Activated T-helper 1 cell treated with Interleukin-2 at 50 U/mL for 16 hours (primary cell): ENCODE measurements around the gene RNF214.

ENCODE experiments used
- DNase-seq: peaks from one replicate; pipeline ENCODE4 v3.0.0-alpha.2; 2020; ENCODE audit warnings: low read depth

RNF214 gene

GRCh38 chr11:117282956-117283355, 50.5 kb downstream of the RNF214 start:
- no peak for DNase-seq

DNA sequence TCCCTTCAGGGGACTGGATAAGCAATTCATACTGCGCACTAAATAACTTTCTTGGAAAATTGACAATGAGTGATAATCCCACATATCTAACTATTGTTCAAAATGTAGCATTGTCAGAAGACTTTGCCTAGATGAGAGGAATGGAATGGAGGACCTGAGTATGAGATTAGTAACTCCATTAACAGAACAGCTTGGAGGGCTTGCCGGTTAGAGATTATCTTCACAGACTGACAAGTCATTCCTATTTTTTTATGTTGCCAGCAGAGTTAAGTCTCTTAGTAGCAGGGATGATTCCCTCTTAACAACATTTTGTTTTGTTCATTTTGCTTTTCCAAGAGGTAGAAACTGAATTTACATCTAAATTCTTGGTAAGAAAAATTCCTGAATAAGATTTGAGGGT, 51.6 kb downstream of the RNF214 start:
- DNase-seq, result no peak

- DNase-seq, result no peak
Measured at GRCh38 chr11:117286588-117286987, 54.1 kb downstream of the RNF214 start.

DNA sequence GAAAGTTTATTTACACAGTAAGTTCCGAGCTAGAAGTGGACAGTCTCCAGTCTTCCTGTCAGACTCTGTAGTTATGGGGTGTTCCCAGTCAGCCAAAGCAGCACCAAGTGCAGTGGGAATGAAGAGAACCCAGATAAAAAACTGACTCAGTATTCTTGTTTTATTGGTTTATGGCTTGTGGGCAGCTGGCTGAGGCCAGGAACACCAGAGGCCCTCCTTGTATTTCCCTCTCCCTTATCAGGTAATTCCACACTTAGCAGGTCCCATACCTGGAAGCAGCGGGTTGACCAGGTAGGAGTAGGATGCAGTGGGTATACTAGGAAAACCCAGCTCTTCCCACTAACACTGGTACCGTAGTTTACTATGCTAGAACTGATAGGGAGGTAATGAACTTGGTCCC, 55.2 kb downstream of the RNF214 start:
- no peak for DNase-seq

DNA sequence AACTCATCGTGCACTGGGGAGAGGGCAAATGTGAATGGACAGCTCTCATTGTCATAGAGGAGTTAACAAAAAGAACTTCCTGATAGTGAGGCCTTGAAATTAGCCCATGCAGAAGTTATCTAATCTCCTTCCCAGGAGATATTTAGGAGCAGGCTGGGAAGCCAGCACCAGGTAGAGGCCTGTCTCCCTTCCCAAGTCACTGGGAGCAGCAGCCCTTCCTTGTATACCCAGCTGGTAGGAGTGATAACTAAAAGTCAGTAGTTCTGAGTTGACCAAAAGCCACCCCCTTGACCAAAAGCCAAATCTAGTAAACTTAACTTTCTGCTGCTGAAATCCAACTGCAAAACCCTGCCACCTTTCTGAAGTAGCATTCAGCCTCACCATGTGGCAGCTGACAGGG, 57.3 kb downstream of the RNF214 start:
- DNase-seq, result no peak

GRCh38 chr11:117290809-117291396, 58.4 kb downstream of the RNF214 start, which contains the start of gene BACE1-AS:
Gene BACE1-AS, plus strand, starts transcription at chr11:117291346.
- DNase-seq, result no peak

DNA sequence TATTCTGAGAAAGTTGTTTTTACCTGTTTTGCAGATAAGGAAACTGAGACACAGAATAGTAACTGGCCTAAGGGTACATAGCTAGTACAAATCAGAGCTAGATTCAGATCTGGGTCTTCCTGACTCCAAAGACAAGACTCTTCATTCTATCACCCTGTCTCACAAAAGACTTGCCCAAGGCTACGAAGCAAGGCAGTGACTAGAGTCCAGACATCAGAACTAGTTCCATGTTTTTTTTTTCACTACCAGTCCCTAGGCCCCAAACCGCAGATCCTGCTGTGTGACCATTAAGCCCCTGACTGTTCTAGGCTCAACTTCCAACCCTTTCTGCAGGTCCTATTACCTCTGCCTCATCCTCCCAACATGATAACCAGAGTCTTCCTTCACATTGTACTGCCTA, 60.1 kb downstream of the RNF214 start:
- no peak for DNase-seq

GRCh38 chr11:117295438-117296137, 63.1 kb downstream of the RNF214 start:
- DNase-seq, result no peak

- DNase-seq, result no peak
Measured at GRCh38 chr11:117296881-117297280, 64.4 kb downstream of the RNF214 start.

GRCh38 chr11:117298195-117298594, 65.7 kb downstream of the RNF214 start:
- DNase-seq, result no peak

DNA sequence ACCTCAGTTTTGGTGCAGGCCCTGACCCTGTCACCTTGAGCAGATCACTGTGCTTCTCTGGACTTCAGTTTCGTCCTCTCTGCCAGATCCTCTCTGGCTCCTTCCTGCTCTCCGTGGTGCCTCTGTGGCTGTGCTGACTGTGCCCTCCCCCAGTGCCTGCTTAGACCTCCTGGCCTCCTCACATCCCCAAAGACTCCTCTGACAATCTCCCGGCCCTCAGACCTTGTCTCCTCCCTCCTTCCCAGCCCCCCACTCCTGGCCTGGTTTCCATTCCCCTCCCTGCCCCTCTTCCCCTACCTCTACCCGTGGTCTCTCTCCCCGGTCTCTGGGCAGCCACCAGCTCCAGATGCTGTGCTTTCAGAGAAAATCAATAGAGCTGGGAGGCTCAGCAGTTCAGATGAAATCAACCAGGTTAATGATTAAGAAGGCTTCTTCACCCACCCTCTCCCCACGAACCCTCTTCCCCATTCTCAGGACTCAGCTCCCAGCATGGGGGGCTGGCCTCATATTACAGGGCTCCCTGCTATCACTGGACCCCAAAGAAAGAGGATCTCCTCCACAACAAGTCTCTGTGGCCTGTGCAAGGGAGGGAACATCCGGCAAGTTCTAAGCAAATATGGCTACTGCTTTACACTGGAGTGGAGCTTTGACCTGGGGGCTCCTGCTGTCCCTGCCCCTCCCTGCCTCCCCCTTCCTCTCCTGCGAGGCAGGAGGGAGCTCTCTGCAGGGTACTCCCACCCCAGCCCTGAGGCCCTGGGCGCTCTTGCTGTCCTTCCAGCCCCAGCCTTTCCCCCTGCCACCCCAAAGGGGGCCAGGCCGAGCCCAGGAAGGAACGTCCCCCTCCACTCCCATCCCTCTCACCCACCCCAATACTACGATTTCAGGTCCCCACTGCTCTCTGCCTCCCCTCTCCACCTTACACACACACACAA, 67.1 kb downstream of the RNF214 start:
- no peak for DNase-seq

DNA sequence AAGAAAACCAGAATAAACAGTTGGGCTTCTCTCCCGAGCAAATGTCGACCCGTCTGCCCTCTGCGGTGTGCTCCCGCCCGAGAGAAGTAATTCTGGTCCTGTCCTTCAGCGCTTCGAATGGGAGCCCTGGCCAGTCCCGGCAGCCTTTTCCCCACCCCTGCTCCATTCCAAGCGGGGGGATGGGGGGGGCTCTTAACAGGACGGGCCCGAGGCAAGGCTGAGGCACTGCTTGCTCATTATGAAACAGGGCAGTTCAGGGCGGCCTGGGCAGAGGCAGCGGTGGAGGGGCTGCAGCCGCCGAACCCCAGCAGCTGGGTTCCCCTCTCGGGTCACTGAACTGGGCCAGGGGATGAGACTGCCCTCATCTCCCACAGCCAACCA, 67.8 kb downstream of the RNF214 start:
- no peak for DNase-seq

DNA sequence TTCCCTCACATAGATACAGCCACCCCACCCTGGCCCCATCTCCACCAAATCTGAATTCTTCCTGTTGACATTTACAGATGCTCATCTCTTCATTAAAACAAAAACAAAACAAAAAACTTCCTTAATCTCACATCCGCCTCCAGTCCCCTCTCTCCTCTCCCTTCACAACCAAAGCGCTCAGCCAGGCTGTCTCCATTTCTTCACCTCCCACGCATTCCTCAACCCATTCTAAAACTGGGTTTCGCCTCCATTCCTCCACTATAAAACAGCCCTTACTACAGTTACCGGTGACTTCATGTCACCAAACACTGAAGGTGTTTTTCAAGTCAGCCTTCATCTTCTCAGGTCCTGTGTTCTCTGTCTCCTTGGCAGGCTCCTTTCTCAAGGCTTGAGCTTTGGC, 68.3 kb downstream of the RNF214 start:
- DNase-seq, result no peak

DNA sequence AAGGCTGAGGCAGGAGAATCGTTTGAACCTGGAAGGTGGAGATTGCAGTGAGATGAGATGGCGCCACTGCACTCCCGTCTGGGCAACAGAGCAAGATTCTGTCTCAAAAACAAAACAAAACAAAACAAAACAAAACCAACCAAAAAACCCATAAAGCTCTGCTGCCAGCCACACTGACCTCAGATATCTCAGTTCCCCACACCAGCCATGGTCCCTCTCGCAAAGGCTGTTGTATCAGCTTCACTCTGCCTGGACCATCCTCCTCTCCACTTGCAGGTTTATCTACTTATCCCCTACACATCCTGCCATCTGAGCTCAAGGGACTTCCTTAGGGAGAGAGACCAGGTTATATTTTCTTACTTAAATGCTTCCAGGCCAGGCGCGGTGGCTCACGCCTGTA, 69.8 kb downstream of the RNF214 start:
- no peak for DNase-seq

GRCh38 chr11:117303101-117303500, 70.6 kb downstream of the RNF214 start:
- no peak for DNase-seq

DNA sequence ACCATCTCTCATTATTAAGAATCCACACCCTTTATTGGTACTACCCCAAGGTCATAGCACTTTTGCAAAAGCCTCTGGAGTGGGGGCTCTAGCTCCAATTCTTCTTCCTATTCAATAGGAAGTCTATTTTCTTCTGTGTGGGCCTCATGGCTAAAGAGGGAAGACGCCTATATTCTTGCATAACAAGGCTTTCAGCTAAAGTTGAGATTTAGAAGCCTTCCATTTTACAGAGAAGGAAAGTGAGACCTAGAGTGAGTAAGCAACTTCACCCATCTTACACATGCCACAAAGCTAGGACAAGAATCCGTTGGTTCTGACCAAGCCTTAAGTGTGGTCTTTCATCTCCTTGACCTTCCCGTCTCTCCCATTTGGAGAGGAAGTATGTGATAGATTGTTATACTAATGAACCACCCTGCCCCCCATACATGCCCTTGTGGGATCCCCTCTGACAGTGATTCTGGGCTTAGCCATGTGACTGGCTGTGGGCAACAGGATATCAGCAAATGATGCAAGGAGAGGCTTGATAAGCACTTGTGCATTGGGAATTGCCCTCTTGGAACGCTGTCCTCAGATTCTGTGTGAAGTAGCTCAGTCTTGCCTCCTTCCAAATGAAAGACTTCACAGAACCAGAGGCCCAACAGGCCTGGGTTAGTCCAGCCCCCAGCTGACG, 71.3 kb downstream of the RNF214 start:
- no peak for DNase-seq

- DNase-seq, result no peak
Measured at GRCh38 chr11:117305145-117305544, 72.7 kb downstream of the RNF214 start.

GRCh38 chr11:117309310-117309709, 76.8 kb downstream of the RNF214 start:
- DNase-seq, result no peak

GRCh38 chr11:117313091-117313490, 80.6 kb downstream of the RNF214 start:
- DNase-seq, result no peak

DNA sequence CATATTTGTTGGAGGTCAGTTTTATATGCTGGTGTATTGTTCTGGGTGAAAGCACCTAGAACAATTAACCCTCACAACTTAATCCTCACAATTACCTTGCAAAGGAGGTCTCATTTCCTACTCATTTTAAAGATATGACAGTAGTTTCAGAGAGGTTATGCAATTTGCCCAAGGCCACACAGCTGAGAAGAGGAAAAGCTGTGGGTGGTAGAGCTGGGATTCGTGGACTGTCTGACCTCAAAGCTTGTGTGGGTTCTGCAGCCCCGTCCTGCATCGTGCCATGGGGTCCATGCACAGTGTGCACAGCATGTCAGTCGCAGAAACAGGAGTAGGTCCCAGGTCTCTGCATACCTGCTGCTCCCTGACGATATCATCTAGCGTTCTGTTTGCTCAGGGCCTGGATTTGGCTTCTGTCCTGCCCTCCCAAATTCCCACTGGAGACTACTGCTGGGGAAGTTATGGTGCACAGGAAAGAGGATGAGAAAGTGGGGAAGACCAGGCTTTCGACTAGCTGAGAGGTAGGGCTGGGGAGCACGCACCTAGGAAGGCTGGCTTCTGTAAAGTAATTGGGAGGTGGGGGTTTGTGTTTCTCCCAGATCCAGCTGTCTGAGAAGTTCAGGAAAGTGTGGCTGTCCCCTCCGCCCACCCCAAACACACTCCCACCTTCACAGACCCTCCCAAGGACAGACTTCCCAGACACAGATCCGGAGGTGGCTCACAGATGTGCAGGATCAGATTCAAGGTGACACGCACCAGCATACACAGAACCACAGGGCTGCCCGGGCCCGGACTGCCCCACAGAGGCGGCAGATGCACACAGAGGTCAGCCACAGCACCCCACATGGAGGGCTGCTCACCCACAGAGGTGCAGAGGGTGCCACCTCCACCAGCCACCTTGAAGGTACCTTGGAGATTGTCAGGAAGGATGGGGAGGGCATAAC, 81.6 kb downstream of the RNF214 start:
- DNase-seq, result no peak

DNA sequence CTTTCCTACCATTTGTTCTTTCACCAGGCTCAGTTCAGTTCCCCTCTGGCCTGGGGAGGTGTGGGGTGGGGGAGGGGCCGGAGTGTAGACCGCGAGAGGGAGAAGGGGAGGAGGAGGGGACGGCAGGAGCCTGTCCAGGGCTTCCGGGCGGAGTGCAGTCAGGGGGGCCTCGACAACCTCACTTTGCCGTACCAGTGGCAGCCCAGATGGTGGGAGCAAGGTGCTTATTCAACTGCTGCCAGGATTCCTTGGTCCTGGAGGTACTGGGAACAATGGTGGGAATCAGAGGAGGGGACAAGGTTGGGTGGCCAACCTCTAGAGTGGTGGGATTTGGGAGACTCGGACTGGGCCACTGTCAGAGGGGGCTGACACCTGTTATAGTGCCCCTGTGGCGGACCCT, 82.4 kb downstream of the RNF214 start:
- no peak for DNase-seq
